ENCODE measurements around the gene PLXDC2.

DNA sequence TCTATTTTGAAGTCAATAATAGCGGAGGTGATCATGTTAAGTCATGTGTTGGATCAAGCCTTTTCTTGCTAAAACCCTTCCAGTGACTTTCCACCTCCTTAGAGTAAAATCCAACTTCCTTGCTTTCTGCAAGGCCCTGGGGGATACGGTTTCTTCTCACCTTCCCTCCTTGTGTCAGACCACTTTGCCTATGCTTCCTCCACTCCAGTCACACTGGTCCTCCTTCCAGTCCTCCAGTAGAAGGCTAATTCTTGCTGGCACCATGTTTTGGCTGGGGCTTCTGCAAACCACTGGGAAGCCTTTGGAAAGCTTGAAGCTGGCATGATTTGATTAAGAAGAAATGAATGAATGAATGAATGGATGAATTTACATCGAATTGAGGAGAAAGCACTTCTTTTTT, 169.5 kb downstream of the PLXDC2 start:
- TF ChIP-seq CTCF (conservative IDR thresholded peaks at IDR 0.05 in 1 of 2, IDR thresholded peaks at IDR 0.05 in 1 of 2; ENCODE audit: extremely low read depth in 1 of 2, insufficient read depth in 1 of 2, low read depth in 1 of 2, low read length in 2 of 2) (no peak), EZH2 (IDR thresholded peaks at IDR 0.05; ENCODE audit: borderline replicate concordance, low read length) (no peak)

Data from mammary epithelial cell (primary cell).